Activated naive CD4-positive, alpha-beta T cell treated with Interleukin-2 at 50 U/mL for 16 hours (primary cell): ENCODE data around the gene PLOD1.
"Not testable (repeated sequence)": the region's sequence is repeated elsewhere in the genome, so short reads cannot be mapped to it uniquely, and the experiment has no call there.

Experiments
- DNase-seq: peaks from one replicate; pipeline ENCODE4 v3.0.0-alpha.2; 2020

Gene PLOD1

DNA sequence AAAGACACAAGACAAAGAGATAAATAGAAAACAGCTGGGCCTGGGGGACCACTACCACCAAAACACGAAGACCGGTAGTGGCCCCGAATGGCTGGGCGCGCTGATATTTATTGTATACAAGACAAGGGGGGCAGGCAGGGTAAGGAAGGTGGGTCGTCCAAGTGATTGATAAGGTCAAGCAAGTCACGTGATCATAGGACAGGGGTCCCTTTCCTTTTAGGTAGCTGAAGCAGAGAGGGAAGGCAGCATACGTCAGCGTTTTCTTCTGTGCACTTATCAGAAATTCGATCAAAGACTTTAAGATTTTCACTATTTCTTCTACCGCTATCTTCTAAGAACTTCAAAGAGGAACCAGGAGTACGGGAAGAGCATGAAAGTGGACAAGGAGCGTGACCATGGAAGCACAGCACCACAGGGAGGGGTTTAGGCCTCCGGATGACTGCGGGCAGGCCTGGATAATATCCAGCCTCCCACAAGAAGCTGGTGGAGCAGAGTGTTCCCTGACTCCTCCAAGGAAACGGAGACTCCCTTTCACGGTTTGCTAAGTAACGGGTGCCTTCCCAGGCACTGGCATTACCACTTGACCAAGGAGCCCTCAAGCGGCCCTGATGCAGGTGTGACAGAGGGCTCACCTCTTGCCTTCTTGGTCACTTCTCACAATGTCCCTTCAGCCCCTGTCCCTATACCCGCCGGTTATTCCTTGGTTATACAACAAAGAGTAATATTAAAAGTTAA lies 21.9 kb upstream of the PLOD1 start:
- not testable (repeated sequence) for DNase-seq

DNA sequence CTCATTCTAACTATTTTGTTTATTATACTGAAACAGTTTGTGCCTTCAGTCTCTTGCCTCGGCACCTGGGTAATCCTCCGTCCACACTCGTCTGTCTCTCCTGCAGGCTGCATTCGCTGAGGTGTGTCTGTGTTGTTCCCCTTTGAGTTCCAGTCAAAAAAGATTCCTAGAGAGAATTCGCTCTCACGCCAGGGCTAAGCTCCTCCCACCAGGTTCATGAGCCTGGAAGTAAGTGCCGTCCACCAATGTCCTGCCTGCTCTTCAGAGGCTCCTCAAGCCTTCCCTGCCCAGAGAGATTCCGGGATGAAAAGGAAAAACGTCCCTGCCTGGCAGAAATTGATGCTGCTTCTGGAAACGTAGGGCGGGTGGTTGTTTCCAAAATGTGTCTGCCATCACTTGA lies 21.2 kb upstream of the PLOD1 start:
- no peak for DNase-seq

DNA sequence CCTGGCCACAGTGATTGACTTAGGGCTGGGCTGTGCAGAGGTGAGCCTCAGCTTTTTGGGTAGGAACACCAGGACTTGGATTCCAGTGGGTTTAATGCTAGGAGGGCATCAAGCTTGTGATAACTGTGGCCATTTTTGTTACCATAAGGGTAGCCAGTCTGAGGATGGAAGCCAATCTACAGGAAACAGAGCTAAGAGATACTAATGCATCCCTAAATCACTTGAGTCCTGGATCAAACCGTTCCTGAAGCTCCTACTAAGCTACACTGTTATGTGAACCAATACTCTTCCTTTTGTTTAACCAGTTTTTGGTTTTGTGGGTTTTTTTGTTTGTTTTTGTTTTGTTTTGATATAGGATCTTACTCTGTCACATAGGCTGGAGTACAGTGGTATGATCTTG lies 20.5 kb upstream of the PLOD1 start:
- no peak for DNase-seq

DNA sequence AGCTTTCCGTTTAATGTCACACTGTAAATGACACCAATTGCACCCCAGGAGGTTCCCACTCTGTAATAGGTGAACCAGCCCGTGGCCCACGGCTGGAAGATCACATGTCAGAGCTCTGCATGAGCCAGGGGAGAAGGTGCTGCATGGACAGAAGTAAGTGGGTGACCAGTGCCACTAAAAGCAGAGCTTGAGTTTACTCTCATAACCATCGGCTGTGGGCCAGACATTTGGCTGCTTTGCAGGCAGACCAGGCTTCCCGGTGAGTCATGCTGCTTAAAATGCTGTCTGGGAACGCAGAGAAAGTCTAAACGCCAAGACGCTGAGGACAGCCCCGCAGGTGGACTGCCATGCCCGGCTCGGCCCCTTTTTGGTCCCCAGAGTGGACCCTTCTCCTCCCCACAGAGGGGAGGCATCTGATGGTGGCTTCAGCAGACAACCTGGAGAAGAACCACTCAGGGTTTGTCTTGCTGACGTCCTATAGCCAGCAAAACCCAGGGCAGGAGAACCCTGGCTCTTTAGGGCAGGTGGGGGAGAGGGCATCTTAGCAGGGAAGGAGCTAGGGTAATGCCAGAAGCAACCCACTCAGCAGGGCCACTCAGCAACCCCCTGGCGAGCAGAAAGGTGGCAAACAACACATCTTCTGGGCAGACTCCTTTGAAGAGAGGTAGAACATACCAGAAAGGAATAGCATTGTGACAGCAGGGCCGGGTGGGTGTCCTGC lies 15.6 kb upstream of the PLOD1 start:
- no peak for DNase-seq

DNA sequence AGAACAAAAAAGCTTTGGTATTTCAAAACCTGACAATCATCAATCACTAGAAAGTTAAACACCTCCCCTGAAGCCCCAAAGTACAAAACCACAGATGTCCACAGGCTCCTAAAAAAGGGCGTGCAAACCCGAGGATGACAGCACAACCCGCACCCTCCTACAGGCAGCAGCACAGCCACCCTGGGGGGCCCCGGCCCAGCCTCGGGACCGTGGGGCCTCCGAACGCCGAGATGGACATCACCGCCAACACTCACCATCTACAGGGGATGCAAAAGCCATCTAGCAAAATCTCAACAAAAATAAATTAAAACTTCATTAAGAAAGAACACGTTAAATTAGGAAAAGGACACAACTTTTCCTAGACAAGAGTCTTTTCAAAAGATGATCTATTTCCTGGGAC lies 14.9 kb upstream of the PLOD1 start:
- no peak for DNase-seq

DNA sequence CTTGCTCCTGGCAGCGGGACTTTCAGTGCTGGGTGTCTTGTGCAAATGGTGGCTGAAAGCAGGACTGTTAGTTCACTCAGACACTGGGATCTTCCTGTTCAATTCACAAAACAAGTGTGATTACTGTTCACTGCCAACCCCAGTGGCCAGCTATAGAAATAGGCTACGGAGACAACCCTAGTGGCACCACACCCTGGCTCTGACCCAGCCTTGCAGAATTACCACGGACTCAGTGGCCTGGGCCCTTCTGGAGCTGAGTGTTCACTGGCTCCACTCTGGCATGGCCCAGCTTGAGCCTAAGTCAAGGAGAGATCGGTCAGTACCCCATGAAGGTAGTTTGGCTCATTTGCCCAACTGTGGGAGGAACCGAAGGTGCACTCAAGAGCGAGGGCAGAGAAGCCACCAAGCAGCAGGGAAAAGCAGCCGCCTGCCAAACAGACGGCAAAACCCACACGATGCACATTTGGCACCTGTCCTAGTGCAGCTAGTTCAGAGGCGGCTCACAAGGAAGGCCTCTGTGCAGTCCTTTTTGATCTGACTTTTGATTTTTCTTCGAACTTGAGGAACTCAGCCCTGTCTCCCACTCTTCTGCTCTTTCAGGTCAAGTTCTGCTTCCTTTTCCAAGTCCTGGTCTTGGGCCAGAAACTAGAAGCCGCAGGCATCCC lies 14.1 kb upstream of the PLOD1 start:
- no peak for DNase-seq

DNA sequence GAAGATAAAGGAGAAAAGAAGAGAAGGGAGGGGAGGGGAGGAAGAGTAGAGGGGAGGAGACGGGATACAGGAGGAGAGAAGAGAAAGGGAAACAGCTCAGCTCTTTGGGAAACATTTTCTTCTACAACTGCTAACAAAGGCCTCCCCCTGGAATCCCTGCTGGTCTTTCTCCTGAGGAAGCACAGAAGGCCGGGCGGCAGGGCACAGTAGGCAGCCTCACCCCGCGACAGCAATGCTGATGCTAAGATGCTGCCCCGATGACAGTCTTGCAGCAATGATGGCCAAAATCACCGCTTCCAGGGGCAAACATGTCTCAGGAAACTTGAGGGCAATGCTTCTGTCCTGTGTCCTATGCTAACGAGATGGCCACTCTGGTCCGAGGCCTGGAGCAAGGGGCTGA lies 13.5 kb upstream of the PLOD1 start:
- DNase-seq: no peak

DNA sequence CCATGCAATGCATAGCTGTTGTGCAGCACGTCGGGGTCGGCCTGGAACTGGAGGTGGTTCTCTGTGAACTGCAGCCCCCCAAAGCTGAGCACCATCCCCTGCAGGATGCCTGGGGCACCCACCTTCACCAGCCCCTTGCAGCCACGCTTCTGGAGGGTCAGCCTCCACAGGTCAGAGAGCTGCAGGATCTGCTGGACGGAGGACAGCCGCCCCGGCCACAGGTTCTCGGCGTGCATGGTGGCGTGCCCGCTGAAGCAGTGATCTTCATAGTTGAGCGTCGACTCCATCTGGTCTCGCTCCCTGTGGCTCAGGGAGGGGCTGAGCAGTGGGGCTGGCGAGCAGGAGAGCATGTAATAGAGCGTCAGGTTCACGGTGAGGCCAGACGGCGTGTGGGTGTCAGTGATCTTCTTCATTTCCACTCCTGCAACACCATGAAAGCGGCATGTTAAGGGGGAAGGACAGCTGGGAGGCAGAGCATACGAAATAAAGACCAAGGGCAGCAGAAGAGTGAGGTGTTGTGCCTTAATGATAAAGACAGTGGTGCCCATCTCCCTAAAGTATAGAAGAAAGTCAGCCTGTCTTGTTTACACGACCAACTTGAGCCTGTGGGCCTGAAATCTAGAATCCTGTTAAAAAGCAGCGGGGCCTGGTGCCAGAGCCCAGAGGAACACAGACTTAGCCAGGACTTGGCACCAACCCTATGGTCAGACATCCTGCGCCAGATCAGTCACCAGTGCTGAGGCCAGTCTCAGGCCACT lies 11.3 kb upstream of the PLOD1 start:
- DNase-seq: no peak

DNA sequence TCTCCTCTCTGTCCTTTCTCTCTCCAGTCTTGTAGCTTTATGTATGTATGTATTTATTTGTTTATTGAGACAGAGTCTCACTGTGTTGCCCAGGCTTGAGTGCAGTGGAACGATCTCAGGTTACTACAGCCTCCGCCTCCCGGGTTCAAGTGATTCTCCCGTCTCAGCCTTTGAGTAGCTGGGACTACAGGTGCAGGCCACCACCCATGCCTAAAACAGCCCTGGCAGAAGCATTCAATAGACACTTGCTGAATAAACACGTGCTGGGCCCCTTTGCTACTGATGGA lies 10.7 kb upstream of the PLOD1 start:
- DNase-seq: no peak

DNA sequence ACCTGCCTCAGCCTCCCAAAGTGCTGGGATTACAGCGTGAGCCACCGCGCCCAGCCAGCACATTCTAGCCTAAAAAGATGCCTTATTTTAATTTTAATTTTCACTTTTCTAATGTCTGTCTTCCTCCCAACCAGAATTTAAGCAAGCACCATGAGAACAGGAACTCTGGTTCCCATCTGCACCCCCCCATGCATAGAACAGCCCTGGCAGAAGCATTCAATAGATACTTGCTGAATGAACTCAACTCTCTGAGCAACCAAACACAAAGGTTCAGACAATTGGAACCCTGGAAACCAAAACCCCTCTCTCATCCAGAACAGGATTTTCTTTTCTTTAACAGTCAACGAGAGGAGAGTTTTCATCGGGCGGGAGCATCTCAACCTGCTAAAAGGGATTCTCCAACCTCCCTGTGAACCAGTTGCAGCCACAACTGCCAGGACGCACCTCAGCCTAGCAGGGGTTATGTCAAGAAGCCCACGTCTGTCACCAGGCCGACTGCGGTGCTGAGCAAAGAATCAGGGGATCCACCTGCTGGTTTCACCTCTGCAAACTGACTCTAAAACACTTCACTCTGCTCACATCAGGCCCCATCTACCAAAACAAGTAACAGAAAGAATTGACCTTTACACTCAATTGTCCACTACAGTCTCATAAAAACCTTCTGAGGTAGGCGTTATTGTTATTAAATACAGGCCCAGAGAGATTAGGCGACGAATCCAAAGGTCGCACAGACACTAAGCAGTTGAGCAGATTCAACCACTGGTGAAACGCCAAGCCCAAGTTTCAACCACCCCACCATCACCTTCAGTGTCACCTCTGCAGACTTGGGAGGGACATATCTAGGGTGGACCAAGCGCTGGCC lies 10.0 kb upstream of the PLOD1 start:
- peak; percentile 16 for DNase-seq

DNA sequence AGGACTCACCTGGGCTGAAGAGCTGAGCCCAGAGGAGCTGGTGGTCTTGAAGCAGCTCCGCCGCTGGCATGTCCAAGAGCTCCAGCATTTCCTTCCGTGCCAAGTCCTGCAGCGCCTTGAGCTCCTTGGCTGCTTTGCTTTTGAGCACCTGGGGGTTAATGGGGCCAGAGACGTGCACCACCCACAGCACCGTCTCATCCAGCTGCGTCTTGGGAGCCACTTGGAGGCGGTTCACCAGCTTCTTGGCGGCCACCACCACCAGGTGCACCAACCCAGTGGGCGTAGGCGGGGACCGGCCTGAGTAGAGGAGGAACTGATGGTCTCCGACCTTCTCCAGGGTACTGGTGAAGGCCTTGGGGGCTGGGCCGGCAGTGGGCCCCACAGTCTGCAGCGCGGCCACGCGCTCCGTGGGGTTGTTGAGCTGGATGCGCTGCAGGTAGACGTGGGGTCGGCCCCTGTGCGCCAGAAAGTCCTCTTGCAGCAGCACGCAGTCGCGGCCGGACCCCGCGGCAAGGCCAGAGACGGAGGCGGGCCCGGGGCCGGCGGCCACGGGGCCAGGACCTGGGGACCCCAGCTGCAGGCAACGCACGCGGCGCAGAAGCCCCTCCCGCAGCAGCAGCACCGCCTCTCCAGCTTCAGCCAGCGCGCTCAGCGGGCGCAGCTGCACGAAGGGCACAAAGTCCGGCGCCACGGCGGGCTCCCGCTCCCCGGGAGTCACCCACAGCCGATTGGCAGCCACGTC lies 9.2 kb upstream of the PLOD1 start:
- DNase-seq: not testable (repeated sequence)

DNA sequence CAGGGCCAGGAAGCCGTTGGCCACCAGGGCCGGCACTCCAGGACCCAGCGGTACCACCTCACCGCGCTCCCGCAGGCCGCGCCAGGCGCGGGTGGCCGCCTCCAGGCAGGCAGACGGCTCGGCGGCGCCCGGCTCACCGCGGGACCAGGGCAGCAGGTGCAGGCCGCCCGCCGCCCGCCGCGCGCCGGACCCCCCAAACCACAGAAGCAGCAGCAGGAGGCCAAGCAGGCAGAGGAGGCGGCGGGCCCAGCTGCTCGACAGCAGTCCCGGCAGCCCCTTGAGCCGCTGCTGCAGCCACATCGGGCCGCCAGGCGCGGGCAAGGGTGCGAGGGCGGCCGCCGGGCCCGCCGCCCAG lies 8.6 kb upstream of the PLOD1 start:
- DNase-seq: no peak

DNA sequence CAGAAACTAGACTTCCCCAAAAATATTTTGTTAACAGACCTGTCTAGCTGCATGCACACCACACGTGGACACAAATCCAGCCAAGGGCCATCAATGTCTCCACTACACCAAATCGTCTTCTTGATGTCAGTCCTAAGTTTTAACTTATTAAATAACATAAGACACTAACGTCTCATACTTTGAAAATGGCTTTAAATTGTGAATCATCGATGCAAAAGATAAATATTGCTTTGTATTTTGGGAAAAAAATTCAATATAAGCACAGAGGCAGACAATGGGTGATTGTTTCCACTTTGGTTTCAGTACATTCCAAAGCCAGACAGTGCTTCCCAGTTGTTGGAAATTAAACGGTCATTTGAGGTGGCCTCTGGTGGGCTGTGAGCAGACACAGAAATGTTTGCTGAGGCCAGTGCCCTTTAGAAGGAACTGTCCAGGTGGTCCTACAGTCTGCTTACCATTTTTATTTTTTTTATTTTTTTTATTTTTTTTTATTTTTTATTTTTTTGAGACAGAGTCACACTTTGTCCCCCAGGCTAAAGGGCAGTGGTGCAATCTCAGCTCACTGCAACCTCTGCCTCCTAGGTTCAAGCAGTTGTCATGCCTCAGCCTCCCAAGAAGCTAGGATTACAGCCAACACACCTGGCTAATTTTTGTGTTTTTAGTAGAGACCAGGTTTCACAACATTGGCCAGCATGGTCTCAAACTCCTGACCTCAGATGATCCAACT lies 6.5 kb upstream of the PLOD1 start:
- DNase-seq: no peak

DNA sequence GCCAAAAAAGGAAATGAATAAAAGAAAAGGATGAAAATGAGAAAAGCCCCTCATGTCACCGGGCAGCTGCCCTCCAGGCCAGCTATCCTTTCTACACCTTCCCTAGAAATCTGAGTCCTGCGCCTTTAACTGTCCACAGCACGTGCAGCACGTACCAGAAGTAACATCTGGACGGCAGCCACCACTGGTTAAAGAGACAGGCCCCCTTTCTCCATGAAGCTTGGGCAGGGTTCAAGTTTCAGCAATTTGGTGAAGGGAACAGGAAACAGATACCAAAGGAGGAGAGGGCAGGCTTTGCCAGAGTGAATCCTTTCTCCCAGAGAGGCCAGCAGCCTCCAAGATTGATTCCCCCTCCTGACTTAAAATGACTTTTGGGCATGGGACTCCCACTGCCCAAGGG lies 4.7 kb upstream of the PLOD1 start:
- DNase-seq: no peak

DNA sequence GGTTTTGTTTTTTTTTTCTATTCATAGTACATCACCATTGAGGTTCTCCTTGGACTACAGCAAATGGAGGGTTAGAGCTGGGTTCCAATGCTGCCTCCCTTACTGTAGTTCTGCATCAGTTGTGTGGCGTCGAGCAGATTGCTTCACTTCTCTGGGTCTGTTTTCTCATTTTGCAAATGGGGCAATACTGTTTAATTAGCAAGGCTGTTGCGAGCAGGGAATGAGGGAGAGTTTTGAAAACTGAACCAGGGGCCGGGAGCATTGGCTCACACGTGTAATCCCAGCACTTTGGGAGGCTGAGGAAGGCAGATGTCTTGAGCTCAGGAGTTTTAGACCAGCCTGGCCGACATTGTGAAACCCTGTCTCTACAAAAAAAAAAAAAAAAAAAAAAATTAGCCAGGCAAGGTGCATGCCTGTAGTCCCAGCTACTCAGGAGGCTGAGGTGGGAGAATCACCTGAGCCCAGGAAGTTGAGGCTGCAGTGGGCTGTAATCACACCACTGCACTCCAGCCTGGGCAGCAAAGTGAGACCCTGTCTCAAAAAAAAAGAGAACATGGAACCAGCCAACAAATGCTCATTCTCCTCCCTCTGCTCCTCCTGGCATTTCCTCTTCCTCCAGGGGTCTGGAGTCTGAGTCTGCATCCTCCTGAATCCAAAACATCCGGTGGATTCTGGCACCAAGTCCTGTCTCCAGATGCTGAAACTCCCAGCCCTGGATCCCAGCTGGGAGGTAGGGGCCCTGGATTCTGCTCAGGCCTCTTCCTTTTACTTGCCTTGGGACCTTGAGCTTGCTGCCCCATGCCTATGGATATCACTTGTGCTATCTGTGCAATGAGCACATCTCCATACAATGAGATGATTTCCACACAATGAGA lies 3.7 kb upstream of the PLOD1 start:
- no peak for DNase-seq

DNA sequence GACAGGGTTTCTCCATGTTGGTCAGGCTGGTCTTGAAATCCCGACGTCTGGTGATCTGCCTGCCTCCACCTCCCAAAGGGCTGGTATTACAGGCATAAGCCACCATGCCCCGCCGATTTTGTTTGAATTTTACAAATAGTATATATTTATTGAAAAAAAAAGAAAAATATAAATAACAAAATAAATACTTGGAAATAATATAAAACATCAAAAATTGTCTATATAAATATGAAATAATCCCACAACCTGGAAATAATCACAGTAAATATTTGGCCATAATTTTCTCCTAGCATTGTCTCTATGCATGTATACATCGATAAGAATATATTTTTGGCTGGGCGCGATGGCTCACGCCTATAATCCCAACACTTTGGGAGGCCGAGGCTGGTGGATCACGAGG lies 2.7 kb upstream of the PLOD1 start:
- no peak for DNase-seq

DNA sequence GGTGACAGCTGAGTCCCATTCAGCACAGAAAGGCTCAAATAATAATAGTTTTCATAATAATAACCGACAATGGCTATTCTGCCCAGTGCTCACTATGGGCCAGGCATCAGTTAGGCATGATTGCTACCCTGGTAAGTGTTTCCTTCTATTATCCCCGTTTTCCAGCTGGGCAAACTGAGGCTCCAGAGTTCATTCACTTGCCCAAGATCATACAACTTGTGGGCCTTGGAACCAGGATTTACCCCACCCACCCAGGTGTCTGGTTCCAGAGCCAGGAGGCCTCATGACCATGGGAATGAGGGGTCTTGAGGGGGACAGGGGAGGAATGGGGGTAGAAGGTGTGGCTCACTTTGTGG lies 518 bp downstream of the PLOD1 start:
- DNase-seq: no peak

DNA sequence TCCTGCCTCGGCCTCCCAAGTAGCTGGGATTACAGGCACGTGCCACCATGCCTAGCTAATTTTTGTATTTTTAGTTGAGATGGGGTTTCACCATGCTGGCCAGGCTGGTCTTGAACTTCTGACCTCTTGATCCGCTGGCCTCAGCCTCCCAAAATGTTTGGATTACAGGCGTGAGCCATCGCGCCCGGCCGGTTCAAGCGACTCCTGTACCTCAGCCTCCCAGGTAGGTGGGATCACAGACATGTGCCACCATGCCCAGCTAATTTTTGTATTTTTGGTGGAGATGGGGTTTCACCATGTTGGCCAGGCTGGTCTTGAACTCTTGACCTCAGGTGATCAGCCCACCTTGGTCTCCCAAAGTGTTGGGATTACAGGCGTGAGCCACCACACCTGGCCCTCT lies 1.2 kb downstream of the PLOD1 start:
- DNase-seq: not testable (repeated sequence)

DNA sequence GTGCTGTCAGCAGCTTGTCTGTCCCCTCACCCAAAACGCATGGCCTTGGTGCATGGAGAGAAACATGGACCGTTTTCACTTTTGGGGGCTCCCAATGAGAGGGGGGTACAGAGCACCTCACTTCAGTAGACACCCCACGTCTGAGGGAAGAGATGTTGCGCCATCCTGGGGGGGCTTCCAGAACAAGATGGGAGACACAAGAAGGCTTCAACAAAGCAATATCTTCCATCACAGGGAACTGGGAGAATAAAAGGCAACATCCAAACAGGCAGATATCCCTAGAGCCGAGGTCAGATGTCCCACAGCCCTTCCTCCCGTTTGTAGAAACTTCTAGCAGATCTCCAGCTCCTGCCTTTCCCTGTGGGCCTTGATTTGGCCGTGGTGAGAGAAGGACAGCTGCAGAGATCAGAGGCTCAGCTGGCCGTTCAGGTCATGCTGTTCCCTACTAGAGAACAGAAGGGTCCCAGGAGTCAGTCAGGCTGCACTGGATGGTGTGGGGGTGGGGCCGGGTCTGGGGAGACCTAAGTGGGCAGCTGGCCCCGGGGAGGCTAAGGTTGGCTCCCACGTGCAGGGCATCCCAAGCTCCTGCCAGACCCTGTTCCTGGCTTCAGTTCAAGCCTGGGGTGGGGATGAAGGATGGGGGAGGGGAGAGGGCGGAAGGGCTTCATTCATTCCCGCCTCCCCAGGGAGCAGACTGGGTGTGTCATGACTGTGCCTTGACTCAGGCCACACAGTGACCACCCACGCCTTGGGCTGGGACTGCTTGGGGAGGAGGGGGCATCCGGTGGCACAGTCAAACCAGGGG lies 4.4 kb downstream of the PLOD1 start:
- DNase-seq: no peak

DNA sequence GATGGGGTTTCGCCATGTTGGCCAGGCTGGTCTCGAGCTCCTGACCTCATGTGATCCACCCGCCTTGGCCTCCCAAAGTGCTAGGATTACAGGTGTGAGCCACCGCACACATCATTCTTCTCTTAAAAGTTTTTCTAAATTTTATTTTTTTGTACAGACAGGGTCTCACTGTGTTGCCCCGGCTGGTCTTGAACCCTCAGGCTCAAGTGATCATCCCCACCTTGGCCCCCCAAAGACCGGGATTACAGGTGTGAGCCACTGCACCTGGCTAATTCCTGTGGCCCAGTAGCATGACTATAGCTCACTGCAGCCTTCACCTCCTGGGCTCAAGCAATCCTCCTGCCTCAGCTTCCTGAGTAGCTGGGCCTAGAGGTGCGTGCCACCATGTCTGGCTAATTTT lies 5.3 kb downstream of the PLOD1 start:
- DNase-seq: not testable (repeated sequence)
